COLO668 (cell line): Measurements from ENCODE around the gene REST.
"Not testable (repeated sequence)": the region's sequence is repeated elsewhere in the genome, so short reads cannot be mapped to it uniquely, and the experiment has no call there.

Source experiments
- DNase-seq: peaks from one replicate; lab custom pipeline; 2025; ENCODE audit not compliant: unreplicated experiment; lab: John Stamatoyannopoulos, UW

REST gene

GRCh38 chr4:56908206-56909085 lies 746 bp downstream of the REST start:
- DNase-seq, result peak; percentile 36

GRCh38 chr4:56909086-56909894 lies 1.6 kb downstream of the REST start:
- peak; percentile 15 for DNase-seq

GRCh38 chr4:56910172-56910967 lies 2.7 kb downstream of the REST start:
- no peak for DNase-seq

GRCh38 chr4:56914336-56914735 lies 6.6 kb downstream of the REST start:
- no peak for DNase-seq

- not testable (repeated sequence) for DNase-seq
These were observed 7.3 kb downstream of the REST start for GRCh38 chr4:56914977-56915376.

GRCh38 chr4:56927196-56927595 lies 19.5 kb downstream of the REST start:
- no peak for DNase-seq

GRCh38 chr4:56930638-56931037 lies 22.9 kb downstream of the REST start:
- no peak for DNase-seq

GRCh38 chr4:56931924-56932323 lies 24.2 kb downstream of the REST start:
- DNase-seq, result no peak

- no peak for DNase-seq
These were observed 29.6 kb downstream of the REST start for GRCh38 chr4:56937262-56937661.

GRCh38 chr4:56939826-56940225 lies 32.1 kb downstream of the REST start:
- DNase-seq, result not testable (repeated sequence)

GRCh38 chr4:56940403-56940802 lies 32.7 kb downstream of the REST start:
- DNase-seq, result no peak

- no peak for DNase-seq
These were observed 33.3 kb downstream of the REST start for GRCh38 chr4:56940971-56941370.

- DNase-seq, result no peak
These were observed 33.7 kb downstream of the REST start for GRCh38 chr4:56941403-56941802.

GRCh38 chr4:56953680-56954520 lies 46.2 kb downstream of the REST start:
- DNase-seq, result no peak

GRCh38 chr4:56958111-56958517 lies 50.4 kb downstream of the REST start:
- DNase-seq, result no peak

- no peak for DNase-seq
These were observed 51.4 kb downstream of the REST start for GRCh38 chr4:56959100-56959499.

GRCh38 chr4:56961107-56961500 lies 53.4 kb downstream of the REST start:
- no peak for DNase-seq

- DNase-seq, result no peak
These were observed 63.7 kb downstream of the REST start for GRCh38 chr4:56971383-56971782.

GRCh38 chr4:56972389-56972788 lies 64.7 kb downstream of the REST start:
- DNase-seq, result no peak

GRCh38 chr4:56972809-56973208 lies 65.1 kb downstream of the REST start:
- no peak for DNase-seq
